ENCODE measurements around the gene CDKN1C. TPM values are rescaled to one million over a fixed set of nuclear protein-coding genes. Genes with fewer than 3 reads are reported as not detected.
A peak's percentile ranks its signal among the peaks of the same experiment; 100 is the strongest.

CDKN1C gene
- total RNA-seq, 4 donors from 2014 or later: 12.6 to 29.7 (median 16.8) TPM

- 61 to 77% methylated on average over 4 to 7 of the region's 15 CpGs for WGBS, 2 donors
- intact Hi-C loops (cut with DNase I): loop anchor here (5.0 kb wide), 1 partner anchor 159 kb away; no protein-coding TSS in a partner anchor
- Histone ChIP-seq H3K27me3 (no peaks in the 10 kb centered on the region), H3K36me3 (no peaks in the 10 kb centered on the region), H3K9me3 (no peaks in the 10 kb centered on the region), H3K27ac (no peak overlapping the region), H3K4me3 (replicated peaks in 1 of 3) (no peak overlapping the region), H3K4me1 (peaks cover 16 to 18% of the 10 kb centered on the region in 2 donors)
- no peak for DNase-seq
- TF ChIP-seq, protein P1, sequence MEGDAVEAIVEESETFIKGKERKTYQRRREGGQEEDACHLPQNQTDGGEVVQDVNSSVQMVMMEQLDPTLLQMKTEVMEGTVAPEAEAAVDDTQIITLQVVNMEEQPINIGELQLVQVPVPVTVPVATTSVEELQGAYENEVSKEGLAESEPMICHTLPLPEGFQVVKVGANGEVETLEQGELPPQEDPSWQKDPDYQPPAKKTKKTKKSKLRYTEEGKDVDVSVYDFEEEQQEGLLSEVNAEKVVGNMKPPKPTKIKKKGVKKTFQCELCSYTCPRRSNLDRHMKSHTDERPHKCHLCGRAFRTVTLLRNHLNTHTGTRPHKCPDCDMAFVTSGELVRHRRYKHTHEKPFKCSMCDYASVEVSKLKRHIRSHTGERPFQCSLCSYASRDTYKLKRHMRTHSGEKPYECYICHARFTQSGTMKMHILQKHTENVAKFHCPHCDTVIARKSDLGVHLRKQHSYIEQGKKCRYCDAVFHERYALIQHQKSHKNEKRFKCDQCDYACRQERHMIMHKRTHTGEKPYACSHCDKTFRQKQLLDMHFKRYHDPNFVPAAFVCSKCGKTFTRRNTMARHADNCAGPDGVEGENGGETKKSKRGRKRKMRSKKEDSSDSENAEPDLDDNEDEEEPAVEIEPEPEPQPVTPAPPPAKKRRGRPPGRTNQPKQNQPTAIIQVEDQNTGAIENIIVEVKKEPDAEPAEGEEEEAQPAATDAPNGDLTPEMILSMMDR (IDR thresholded peaks at IDR 0.05): no peak
- no peak for TF ChIP-seq POLR2A (IDR thresholded peaks at IDR 0.05)
These were observed 47.3 kb upstream of the CDKN1C start for GRCh38 chr11:2932850-2933251.

DNA sequence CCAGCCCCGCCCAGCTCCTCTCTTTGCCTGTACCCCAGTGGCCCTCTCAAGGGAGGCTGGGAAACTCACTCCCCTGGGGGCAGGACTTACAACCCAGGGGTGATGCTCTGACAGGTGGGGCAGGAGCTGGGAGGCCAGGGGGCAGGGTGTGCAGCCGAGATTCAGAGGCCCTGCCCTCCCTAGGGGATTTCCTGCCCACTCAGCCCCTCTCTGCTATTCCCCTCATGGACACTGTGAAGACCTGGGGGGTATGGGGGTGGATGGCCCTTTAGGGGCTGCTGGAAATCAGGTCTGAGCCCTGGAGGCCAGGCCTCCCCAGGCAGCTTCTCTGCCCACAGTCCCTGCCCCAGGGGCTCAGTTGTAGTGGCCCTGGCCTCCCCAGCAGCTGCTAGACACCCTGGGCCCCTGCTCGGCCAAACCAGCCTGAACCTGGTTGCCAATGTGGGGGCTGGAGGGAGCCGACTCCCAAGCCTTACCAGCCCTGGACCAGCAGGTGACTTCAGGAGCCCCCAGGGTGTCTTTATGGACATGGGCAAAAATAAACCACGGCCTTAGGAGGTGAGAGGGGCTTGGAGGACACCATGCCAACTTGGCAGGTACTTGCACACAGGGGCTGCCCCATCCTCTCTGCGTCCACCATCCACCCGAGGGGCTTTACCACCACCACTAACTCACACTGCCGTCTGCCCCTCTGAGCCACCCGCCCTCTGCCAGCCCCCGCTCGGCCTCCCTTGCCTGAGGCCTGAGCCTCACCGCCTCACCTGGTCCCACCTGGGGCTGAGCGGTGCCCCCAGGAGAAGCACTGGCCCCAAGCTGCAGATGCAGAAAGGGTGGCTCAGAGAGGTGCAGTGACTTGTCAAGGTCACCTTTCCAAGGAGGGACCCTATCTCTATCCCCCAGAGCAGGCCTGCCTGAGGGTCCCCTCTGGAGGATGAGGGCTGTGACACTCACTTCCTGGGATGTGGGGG is 46.5 kb upstream of the CDKN1C start:
- TF ChIP-seq, protein P1 (IDR thresholded peaks at IDR 0.05): no peak
- TF ChIP-seq POLR2A (IDR thresholded peaks at IDR 0.05): no peak
- Histone ChIP-seq H3K4me1 (peaks cover 18 to 23% of the 10 kb centered on the region in 2 donors), H3K4me3 (replicated peaks in 1 of 3) (no peak overlapping the region), H3K27me3 (no peaks in the 10 kb centered on the region), H3K9me3 (no peaks in the 10 kb centered on the region), H3K27ac (no peak overlapping the region), H3K36me3 (no peaks in the 10 kb centered on the region)
- DNase-seq: no peak
- intact Hi-C loops (cut with DNase I): loop anchor here (5.0 kb wide), 1 partner anchor 160 kb away; no protein-coding TSS in a partner anchor
- WGBS, 2 donors: 80 to 84% methylated on average over 11 to 12 of the region's 13 CpGs

DNA sequence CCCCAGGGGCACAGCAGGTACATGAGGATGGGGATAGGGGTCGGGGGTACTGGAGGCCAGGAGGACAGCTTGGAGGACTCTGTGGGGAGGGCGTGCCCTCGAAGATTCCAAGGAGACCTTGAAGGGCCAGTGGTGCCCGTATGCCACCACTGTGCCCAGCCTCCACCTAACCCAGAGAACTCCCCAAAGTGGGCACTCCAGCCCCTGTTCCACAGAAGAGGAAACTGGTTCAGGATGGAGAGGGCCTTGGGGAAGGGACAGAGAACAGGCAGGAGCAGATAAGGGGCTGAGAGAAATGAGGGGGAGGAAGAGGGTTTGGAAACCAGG is 45.8 kb upstream of the CDKN1C start:
- no peaks in the 10 kb centered on the region for H3K27me3 ChIP-seq
- no peaks in the 10 kb centered on the region for H3K36me3 ChIP-seq
- peaks cover 18 to 29% of the 10 kb centered on the region in 2 donors for H3K4me1 ChIP-seq
- no peaks in the 10 kb centered on the region for H3K9me3 ChIP-seq
- H3K27ac ChIP-seq: no peak overlapping the region
- WGBS, 2 donors: 65 to 74% methylated on average over 4 of the region's 4 CpGs
- no peak for TF ChIP-seq POLR2A (IDR thresholded peaks at IDR 0.05)
- TF ChIP-seq, protein P1 (IDR thresholded peaks at IDR 0.05): no peak
- intact Hi-C loops (cut with DNase I): loop anchor here (5.0 kb wide), 1 partner anchor 161 kb away; no protein-coding TSS in a partner anchor
- DNase-seq: no peak
- no peak overlapping the region for H3K4me3 ChIP-seq (replicated peaks in 1 of 3)

DNA sequence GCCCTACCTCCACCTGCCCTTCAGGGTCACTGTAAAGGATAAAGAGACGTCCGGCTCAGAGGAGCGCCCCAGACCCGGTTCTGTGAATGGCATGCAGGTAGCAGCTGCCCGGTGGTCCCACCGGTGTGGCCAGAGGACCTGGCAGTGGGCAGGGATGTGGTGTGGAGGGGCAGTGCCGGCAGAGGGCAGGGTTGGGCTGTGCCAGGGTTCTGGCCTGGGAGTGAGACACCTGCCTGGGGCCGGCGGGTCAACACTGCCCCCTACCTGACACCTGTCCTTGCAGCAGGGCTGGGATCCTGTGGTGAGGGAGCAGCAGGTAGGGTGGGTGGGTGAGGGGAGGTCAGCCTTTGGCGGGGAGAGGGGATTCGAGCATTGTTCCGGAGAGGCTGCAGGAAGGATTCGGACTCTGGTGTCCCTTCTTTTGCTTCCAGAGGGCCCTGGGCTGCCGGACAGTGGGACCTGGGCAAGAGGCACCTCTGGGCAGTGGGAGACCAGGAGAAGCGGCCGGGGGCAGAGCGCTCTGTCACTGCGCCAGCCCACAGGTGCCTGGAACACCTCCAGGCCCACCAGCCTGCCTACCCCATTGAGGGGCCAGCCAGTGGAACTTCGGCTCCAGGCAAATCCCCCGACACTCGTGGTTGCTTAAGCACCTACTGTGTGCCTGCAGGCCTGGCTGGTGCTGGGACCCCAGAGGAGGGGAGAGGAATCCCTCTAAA is 45.3 kb upstream of the CDKN1C start:
- Histone ChIP-seq H3K4me3 (replicated peaks in 1 of 3) (peak overlapping the region in 1 of 3 donors; percentile 52), H3K4me1 (peaks cover 18 to 30% of the 10 kb centered on the region in 2 donors), H3K9me3 (no peaks in the 10 kb centered on the region), H3K36me3 (no peaks in the 10 kb centered on the region), H3K27me3 (no peaks in the 10 kb centered on the region), H3K27ac (peak overlapping the region in 1 of 3 donors; percentile 70)
- TF ChIP-seq POLR2A (IDR thresholded peaks at IDR 0.05): peak in 1 of 2 donors; percentile 17
- TF ChIP-seq, protein P1 (IDR thresholded peaks at IDR 0.05): peak; percentile 76 to 99 (median 93)
- intact Hi-C loops (cut with DNase I): loop anchor here (5.0 kb wide), 1 partner anchor 161 kb away; no protein-coding TSS in a partner anchor
- peak; percentile 93 to 95 for DNase-seq
- WGBS, 2 donors: 18 to 26% methylated on average over 10 of the region's 21 CpGs

All from thyroid gland (tissue), 4 donors.